Measurements from ENCODE around the gene EHD2. TPM values are rescaled to one million over a fixed set of nuclear protein-coding genes. Genes with fewer than 3 reads are reported as not detected.

Gene EHD2
- total RNA-seq, 1 experiment from 2014 or later = 60.5 TPM

- Histone ChIP-seq H3K9me3 (ENCODE audit: control insufficient read depth in 1 of 2, insufficient read depth in 1 of 2, low read depth in 1 of 2, low read length in 2 of 2) (no peaks in the 10 kb centered on the region), H3K9ac (ENCODE audit: low read length) (no peak overlapping the region), H3K4me3 (replicated peaks in 1 of 2; ENCODE audit: low read depth in 1 of 2, low read length in 2 of 2) (no peak overlapping the region), H3K4me1 (ENCODE audit: control insufficient read depth in 1 of 2, insufficient read depth in 2 of 2, low read length in 2 of 2) (peaks cover 12 to 15% of the 10 kb centered on the region in 2 experiments), H3K36me3 (ENCODE audit: control insufficient read depth in 1 of 2, insufficient read depth in 2 of 2, low read length in 2 of 2) (peaks cover 42 to 68% of the 10 kb centered on the region in 2 experiments), H3K27ac (ENCODE audit: low read depth, low read length) (no peak overlapping the region), H3K79me2 (ENCODE audit: insufficient read depth, low read length) (peaks cover 58% of the 10 kb centered on the region), H3K9me2 (ENCODE audit: insufficient read depth) (no peaks in the 10 kb centered on the region), H3K4me2 (ENCODE audit: low read length) (no peak overlapping the region), H3K27me3 (ENCODE audit: insufficient read depth, low read length) (no peaks in the 10 kb centered on the region), H4K20me1 (ENCODE audit: insufficient read depth) (no peaks in the 10 kb centered on the region), H2AFZ (ENCODE audit: low read depth, low read length, poor library complexity, severe bottlenecking) (no peak overlapping the region)
- ChIA-PET RAD21 (ENCODE audit: low non-redundant PET in 1 of 2, low total read pairs in 2 of 2, uncharacterized antibody in 2 of 2, unreplicated experiment in 2 of 2) (no interaction called here), POLR2A (no interaction called here), CTCF (no interaction called here)
- no peak for DNase-seq (ENCODE audit: low read depth, low spot score)
- no peak for ATAC-seq
- TF ChIP-seq CBX3 (IDR thresholded peaks at IDR 0.05; ENCODE audit: low read depth) (no peak), SRF (IDR thresholded peaks at IDR 0.05; ENCODE audit: low read depth) (no peak), ELF1 (IDR thresholded peaks at IDR 0.05; ENCODE audit: borderline replicate concordance, low read depth) (no peak), TCF7L2 (IDR thresholded peaks at IDR 0.05; ENCODE audit: borderline replicate concordance, extremely low read depth, insufficient read depth, insufficient read length) (no peak), POLR2A (IDR thresholded peaks at IDR 0.05; ENCODE audit: borderline replicate concordance, extremely low read depth, insufficient read depth, insufficient read length) (no peak), EGR1 (IDR thresholded peaks at IDR 0.05; ENCODE audit: low read depth) (no peak), SP1 (IDR thresholded peaks at IDR 0.05; ENCODE audit: low read depth) (no peak), JUND (IDR thresholded peaks at IDR 0.05) (no peak), EZH2phosphoT487 (IDR thresholded peaks at IDR 0.05; ENCODE audit: borderline replicate concordance) (no peak), POLR2AphosphoS5 (IDR thresholded peaks at IDR 0.05; ENCODE audit: low read depth, low read length) (no peak), YY1 (IDR thresholded peaks at IDR 0.05; ENCODE audit: extremely low read depth, insufficient replicate concordance, low read depth, low read length) (no peak)
- TF ChIP-seq, protein P1, sequence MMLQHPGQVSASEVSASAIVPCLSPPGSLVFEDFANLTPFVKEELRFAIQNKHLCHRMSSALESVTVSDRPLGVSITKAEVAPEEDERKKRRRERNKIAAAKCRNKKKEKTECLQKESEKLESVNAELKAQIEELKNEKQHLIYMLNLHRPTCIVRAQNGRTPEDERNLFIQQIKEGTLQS (IDR thresholded peaks at IDR 0.05) = no peak
- intact Hi-C loops (cut with micrococcal nuclease) = no loop called here
- no TSS peak for BruUV-seq (replicated peaks)
These were observed 36.1 kb downstream of the EHD2 start for GRCh38 chr19:47749326-47749725.

GRCh38 chr19:47750752-47751151 is 37.5 kb downstream of the EHD2 start:
- Histone ChIP-seq H3K4me3 (replicated peaks in 1 of 2; ENCODE audit: low read depth in 1 of 2, low read length in 2 of 2) (no peak overlapping the region), H3K27me3 (ENCODE audit: insufficient read depth, low read length) (no peaks in the 10 kb centered on the region), H3K79me2 (ENCODE audit: insufficient read depth, low read length) (peaks cover 55% of the 10 kb centered on the region), H2AFZ (ENCODE audit: low read depth, low read length, poor library complexity, severe bottlenecking) (no peak overlapping the region), H3K4me1 (ENCODE audit: control insufficient read depth in 1 of 2, insufficient read depth in 2 of 2, low read length in 2 of 2) (peaks cover 9 to 11% of the 10 kb centered on the region in 2 experiments; a peak in 3 of 4 replicates), H4K20me1 (ENCODE audit: insufficient read depth) (no peaks in the 10 kb centered on the region), H3K36me3 (ENCODE audit: control insufficient read depth in 1 of 2, insufficient read depth in 2 of 2, low read length in 2 of 2) (peaks cover 44 to 73% of the 10 kb centered on the region in 2 experiments), H3K27ac (ENCODE audit: low read depth, low read length) (no peak overlapping the region), H3K9me3 (ENCODE audit: control insufficient read depth in 1 of 2, insufficient read depth in 1 of 2, low read depth in 1 of 2, low read length in 2 of 2) (no peaks in the 10 kb centered on the region), H3K9ac (ENCODE audit: low read length) (no peak overlapping the region), H3K4me2 (ENCODE audit: low read length) (no peak overlapping the region), H3K9me2 (ENCODE audit: insufficient read depth) (no peaks in the 10 kb centered on the region)
- CTCF ChIA-PET = no interaction called here
- POLR2A ChIA-PET = no interaction called here
- ATAC-seq (no peak), DNase-seq (ENCODE audit: low read depth, low spot score) (no peak)
- RAD21 ChIA-PET (ENCODE audit: low non-redundant PET in 1 of 2, low total read pairs in 2 of 2, uncharacterized antibody in 2 of 2, unreplicated experiment in 2 of 2) = no interaction called here
- intact Hi-C loops (cut with micrococcal nuclease) = no loop called here
- no TSS peak for BruUV-seq (replicated peaks)
- TF ChIP-seq RAD21 (IDR thresholded peaks at IDR 0.05; ENCODE audit: low read depth) (no peak), CEBPB (IDR thresholded peaks at IDR 0.05; ENCODE audit: low read depth) (no peak), EZH2 (IDR thresholded peaks at IDR 0.05) (no peak), CBX3 (IDR thresholded peaks at IDR 0.05; ENCODE audit: low read depth) (no peak), POLR2A (IDR thresholded peaks at IDR 0.05; ENCODE audit: borderline replicate concordance, extremely low read depth, insufficient read depth, insufficient read length) (no peak), ZBTB33 (IDR thresholded peaks at IDR 0.05; ENCODE audit: extremely low read depth, insufficient replicate concordance, low read length) (no peak)
- TF ChIP-seq, protein P2, sequence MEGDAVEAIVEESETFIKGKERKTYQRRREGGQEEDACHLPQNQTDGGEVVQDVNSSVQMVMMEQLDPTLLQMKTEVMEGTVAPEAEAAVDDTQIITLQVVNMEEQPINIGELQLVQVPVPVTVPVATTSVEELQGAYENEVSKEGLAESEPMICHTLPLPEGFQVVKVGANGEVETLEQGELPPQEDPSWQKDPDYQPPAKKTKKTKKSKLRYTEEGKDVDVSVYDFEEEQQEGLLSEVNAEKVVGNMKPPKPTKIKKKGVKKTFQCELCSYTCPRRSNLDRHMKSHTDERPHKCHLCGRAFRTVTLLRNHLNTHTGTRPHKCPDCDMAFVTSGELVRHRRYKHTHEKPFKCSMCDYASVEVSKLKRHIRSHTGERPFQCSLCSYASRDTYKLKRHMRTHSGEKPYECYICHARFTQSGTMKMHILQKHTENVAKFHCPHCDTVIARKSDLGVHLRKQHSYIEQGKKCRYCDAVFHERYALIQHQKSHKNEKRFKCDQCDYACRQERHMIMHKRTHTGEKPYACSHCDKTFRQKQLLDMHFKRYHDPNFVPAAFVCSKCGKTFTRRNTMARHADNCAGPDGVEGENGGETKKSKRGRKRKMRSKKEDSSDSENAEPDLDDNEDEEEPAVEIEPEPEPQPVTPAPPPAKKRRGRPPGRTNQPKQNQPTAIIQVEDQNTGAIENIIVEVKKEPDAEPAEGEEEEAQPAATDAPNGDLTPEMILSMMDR (IDR thresholded peaks at IDR 0.05 in 2 of 3, conservative IDR thresholded peaks at IDR 0.05 in 1 of 3; ENCODE audit: borderline replicate concordance in 1 of 3, insufficient read depth in 1 of 3, low read depth in 2 of 3, low read length in 2 of 3) = no peak

All from HCT116 (cell line).